Sigmoid colon (tissue), 4 donors: ENCODE results near the gene PRKG1.

Experiments
- EP300 ChIP-seq, 4 donors: sonication (generic); formaldehyde crosslinking; IDR thresholded peaks; one replicate each; pipeline ENCODE4 v1.6.1; 2017; ENCODE audit warnings: antibody characterized with exemption in 4 of 4
- POLR2A ChIP-seq, 2 donors: fragments of 450-650 bp; IDR thresholded peaks; one replicate each; pipeline ENCODE4 v1.6.1; 2016; ENCODE audit warnings: antibody characterized with exemption in 2 of 2, mild to moderate bottlenecking in 2 of 2, moderate library complexity in 2 of 2
- POLR2AphosphoS5 ChIP-seq, 4 donors: sonication (generic); formaldehyde crosslinking; IDR thresholded peaks; one replicate each; pipeline ENCODE4 v1.6.1; 2017; ENCODE audit warnings: antibody characterized with exemption in 4 of 4
- TF ChIP-seq, protein P1 (sequence below), 4 experiments: fragments of 450-650 bp in 3 of 4; fragments of 200-600 bp in 1 of 4; IDR thresholded peaks; one replicate each; pipeline ENCODE4 v1.5.1; 2016 to 2019; ENCODE audit warnings: antibody characterized with exemption in 4 of 4, mild to moderate bottlenecking in 3 of 4, moderate library complexity in 2 of 4

DNA sequence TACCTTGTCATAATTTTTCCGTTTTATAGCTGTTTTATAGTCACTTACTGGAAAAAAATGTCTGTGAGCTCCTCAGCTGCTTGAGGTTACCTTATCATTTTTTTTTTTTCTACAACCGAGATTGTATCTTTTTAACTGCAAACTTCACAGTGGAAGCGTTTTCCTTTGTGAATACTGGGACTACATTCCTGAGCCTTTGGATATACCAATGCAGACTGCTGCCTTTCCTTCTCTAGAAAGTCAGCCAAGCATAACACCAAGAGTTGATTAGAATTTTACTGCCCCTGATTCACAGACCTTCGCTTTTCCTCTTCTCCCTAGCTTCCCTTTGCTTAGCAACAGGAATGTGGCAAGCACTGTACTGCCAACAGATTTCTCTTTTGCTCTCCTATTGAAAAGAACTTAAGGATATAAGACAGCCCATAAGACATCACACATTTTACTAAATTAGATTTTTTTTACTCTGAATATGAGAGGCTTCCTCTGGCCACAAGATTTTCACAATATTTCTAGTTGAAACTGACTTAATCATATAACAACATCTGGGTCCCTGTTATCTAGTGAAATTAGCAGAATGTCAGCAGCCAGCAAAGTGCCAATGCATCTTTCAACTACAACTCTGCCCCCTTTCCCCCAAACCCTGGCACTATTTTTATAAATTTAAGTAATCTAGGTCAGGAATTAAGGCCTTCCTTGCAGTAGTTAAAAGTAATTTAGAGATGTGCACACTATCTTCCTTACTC is 170.6 kb downstream of the PRKG1 start:
- TF ChIP-seq, protein P1, sequence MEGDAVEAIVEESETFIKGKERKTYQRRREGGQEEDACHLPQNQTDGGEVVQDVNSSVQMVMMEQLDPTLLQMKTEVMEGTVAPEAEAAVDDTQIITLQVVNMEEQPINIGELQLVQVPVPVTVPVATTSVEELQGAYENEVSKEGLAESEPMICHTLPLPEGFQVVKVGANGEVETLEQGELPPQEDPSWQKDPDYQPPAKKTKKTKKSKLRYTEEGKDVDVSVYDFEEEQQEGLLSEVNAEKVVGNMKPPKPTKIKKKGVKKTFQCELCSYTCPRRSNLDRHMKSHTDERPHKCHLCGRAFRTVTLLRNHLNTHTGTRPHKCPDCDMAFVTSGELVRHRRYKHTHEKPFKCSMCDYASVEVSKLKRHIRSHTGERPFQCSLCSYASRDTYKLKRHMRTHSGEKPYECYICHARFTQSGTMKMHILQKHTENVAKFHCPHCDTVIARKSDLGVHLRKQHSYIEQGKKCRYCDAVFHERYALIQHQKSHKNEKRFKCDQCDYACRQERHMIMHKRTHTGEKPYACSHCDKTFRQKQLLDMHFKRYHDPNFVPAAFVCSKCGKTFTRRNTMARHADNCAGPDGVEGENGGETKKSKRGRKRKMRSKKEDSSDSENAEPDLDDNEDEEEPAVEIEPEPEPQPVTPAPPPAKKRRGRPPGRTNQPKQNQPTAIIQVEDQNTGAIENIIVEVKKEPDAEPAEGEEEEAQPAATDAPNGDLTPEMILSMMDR (IDR thresholded peaks at IDR 0.05) = no peak
- TF ChIP-seq POLR2AphosphoS5 (IDR thresholded peaks at IDR 0.05) = no peak
- no peak for TF ChIP-seq EP300 (IDR thresholded peaks at IDR 0.05)
- TF ChIP-seq POLR2A (IDR thresholded peaks at IDR 0.05) = no peak
